PFSK-1 (cell line): ENCODE measurements around the gene DDHD1.

Experiments
- FOXP2 ChIP-seq: optimal IDR thresholded peaks from 2 replicates; pipeline ENCODE3; 2011; ENCODE audit warnings: borderline replicate concordance, control low read depth, inconsistent platforms; ENCODE audit not compliant: insufficient read depth; ENCODE audit errors: extremely low read length, extremely low read depth
- POLR2AphosphoS5 ChIP-seq: IDR thresholded peaks from 2 replicates; pipeline ENCODE4 v1.6.1; 2012; ENCODE audit warnings: low read depth, mild to moderate bottlenecking, control low read depth, low read length, moderate library complexity
- REST ChIP-seq, 2 experiments: IDR thresholded peaks; 2 replicates each; pipeline versions ENCODE4 v1.6.1 to v1.8.0; 2011 to 2012; ENCODE audit warnings: low read depth in 2 of 2, low read length in 2 of 2, control low read depth in 1 of 2, inconsistent platforms in 1 of 2, mild to moderate bottlenecking in 1 of 2, moderate library complexity in 1 of 2; ENCODE audit not compliant: insufficient read depth in 1 of 2
- SIN3A ChIP-seq: IDR thresholded peaks from 2 replicates; pipeline ENCODE4 v1.6.1; 2012; ENCODE audit warnings: mild to moderate bottlenecking, low read length, moderate library complexity, borderline replicate concordance; ENCODE audit not compliant: insufficient read depth
- TAF1 ChIP-seq: IDR thresholded peaks from 2 replicates; pipeline ENCODE4 v1.6.1; 2012; ENCODE audit warnings: low read length, control low read depth, borderline replicate concordance; ENCODE audit not compliant: insufficient read depth

The DDHD1 gene

GRCh38 chr14:53027562-53027961 lies 125.6 kb downstream of the DDHD1 start:
- TF ChIP-seq FOXP2 (no peak), SIN3A (no peak), REST (IDR thresholded peaks at IDR 0.05; ENCODE audit: insufficient read depth in 1 of 2, low read depth in 2 of 2, low read length in 2 of 2) (no peak), TAF1 (no peak), POLR2AphosphoS5 (no peak)

- no peak for TF ChIP-seq FOXP2
- TF ChIP-seq REST (IDR thresholded peaks at IDR 0.05; ENCODE audit: insufficient read depth in 1 of 2, low read depth in 2 of 2, low read length in 2 of 2) = no peak
- TF ChIP-seq TAF1 = no peak
- no peak for TF ChIP-seq SIN3A
- no peak for TF ChIP-seq POLR2AphosphoS5
Observed at GRCh38 chr14:53027041-53027440, 126.1 kb downstream of the DDHD1 start.

- TF ChIP-seq POLR2AphosphoS5 (no peak), FOXP2 (no peak), REST (IDR thresholded peaks at IDR 0.05; ENCODE audit: insufficient read depth in 1 of 2, low read depth in 2 of 2, low read length in 2 of 2) (no peak)
Observed at GRCh38 chr14:53023325-53023724, 129.8 kb downstream of the DDHD1 start.

GRCh38 chr14:53022593-53022992 lies 130.5 kb downstream of the DDHD1 start:
- TF ChIP-seq SIN3A = no peak
- TF ChIP-seq POLR2AphosphoS5 = no peak
- TF ChIP-seq TAF1 = no peak
- TF ChIP-seq FOXP2 = no peak

GRCh38 chr14:53020193-53020932 lies 132.8 kb downstream of the DDHD1 start:
- no peak for TF ChIP-seq POLR2AphosphoS5
- TF ChIP-seq FOXP2 = no peak
- no peak for TF ChIP-seq TAF1
- TF ChIP-seq REST (IDR thresholded peaks at IDR 0.05; ENCODE audit: insufficient read depth in 1 of 2, low read depth in 2 of 2, low read length in 2 of 2) = no peak
- TF ChIP-seq SIN3A = no peak
